Brain microvascular endothelial cell (primary cell): ENCODE results near the gene NREP.
"Not testable (repeated sequence)": the region's sequence is repeated elsewhere in the genome, so short reads cannot be mapped to it uniquely, and the experiment has no call there.

Experiments used
- DNase-seq: peaks from one replicate; pipeline ENCODE4 v3.0.0-alpha.2; 2020
- H3K27ac ChIP-seq: fragments of 250-450 bp; sonication (Bioruptor Pico); 2 replicates; pipeline ENCODE4 v1.5.1; 2020; ENCODE audit warnings: mild to moderate bottlenecking, moderate library complexity
- H3K27me3 ChIP-seq: fragments of 250-450 bp; sonication (Bioruptor Pico); replicated peaks from 2 replicates; pipeline ENCODE4 v1.5.1; 2020; ENCODE audit warnings: mild to moderate bottlenecking
- H3K36me3 ChIP-seq: fragments of 250-450 bp; sonication (Bioruptor Pico); replicated peaks from 2 replicates; pipeline ENCODE4 v1.5.1; 2020; ENCODE audit warnings: mild to moderate bottlenecking
- H3K4me3 ChIP-seq: 2 replicates; pipeline ENCODE4 v1.5.1; 2011; ENCODE audit warnings: low read depth, mild to moderate bottlenecking, control low read depth, low read length, moderate library complexity
- CTCF ChIP-seq: IDR thresholded peaks from 2 replicates; pipeline ENCODE4 v1.5.1; 2011; ENCODE audit warnings: low read depth, mild to moderate bottlenecking, moderate library complexity, low read length, control low read depth, inconsistent platforms; ENCODE audit errors: missing control alignments
- in situ Hi-C: cut with HindIII; loops from 2 replicates; pipeline ENCODE4 v1.10.0; 2017; ENCODE audit warnings: low sequenced_read_pairs, low pct_ligation_motif_present

Gene NREP

GRCh38 chr5:111719773-111720172 lies 37.2 kb downstream of the NREP start:
- H3K36me3 ChIP-seq, result no peaks in the 10 kb centered on the region
- no peak for DNase-seq
- in situ Hi-C loops, result no loop called here
- no peak overlapping the region for H3K4me3 ChIP-seq
- H3K27me3 ChIP-seq, result no peaks in the 10 kb centered on the region
- no peak overlapping the region for H3K27ac ChIP-seq
- no peak for TF ChIP-seq CTCF

- DNase-seq, H3K27ac ChIP-seq, in situ Hi-C loops, H3K36me3 ChIP-seq, H3K4me3 ChIP-seq, H3K27me3 ChIP-seq: not testable (repeated sequence)
Observed at GRCh38 chr5:111716789-111717188, 40.2 kb downstream of the NREP start.

- no peak for DNase-seq
- no peaks in the 10 kb centered on the region for H3K36me3 ChIP-seq
- H3K27ac ChIP-seq, result no peak overlapping the region
- H3K27me3 ChIP-seq, result no peaks in the 10 kb centered on the region
- no peak overlapping the region for H3K4me3 ChIP-seq
- no peak for TF ChIP-seq CTCF
- in situ Hi-C loops, result no loop called here
Observed at GRCh38 chr5:111707630-111708164, 49.3 kb downstream of the NREP start.

- Histone ChIP-seq H3K4me3 (no peak overlapping the region), H3K27ac (no peak overlapping the region), H3K27me3 (no peaks in the 10 kb centered on the region), H3K36me3 (no peaks in the 10 kb centered on the region)
- in situ Hi-C loops, result no loop called here
- no peak for TF ChIP-seq CTCF
- DNase-seq, result no peak
Observed at GRCh38 chr5:111706345-111706744, 50.6 kb downstream of the NREP start.

GRCh38 chr5:111704452-111705085 lies 52.4 kb downstream of the NREP start:
- Histone ChIP-seq H3K27ac (no peak overlapping the region), H3K27me3 (no peaks in the 10 kb centered on the region), H3K36me3 (no peaks in the 10 kb centered on the region), H3K4me3 (no peak overlapping the region)
- DNase-seq, result no peak
- in situ Hi-C loops, result no loop called here
- TF ChIP-seq CTCF, result no peak

- DNase-seq, result no peak
- in situ Hi-C loops, result no loop called here
- TF ChIP-seq CTCF, result no peak
- no peaks in the 10 kb centered on the region for H3K36me3 ChIP-seq
- no peak overlapping the region for H3K27ac ChIP-seq
- no peaks in the 10 kb centered on the region for H3K27me3 ChIP-seq
- H3K4me3 ChIP-seq, result no peak overlapping the region
Observed at GRCh38 chr5:111703662-111704061, 53.3 kb downstream of the NREP start.
